H1 (cell line): Measurements from ENCODE around the gene ORAI1. TPM values are rescaled to one million over a fixed set of nuclear protein-coding genes. Genes with fewer than 3 reads are reported as not detected.

Source experiments
- CTCF ChIA-PET: fragments of 300-600 bp; sonication (Branson Sonifier 250); formaldehyde crosslinking; loops from one replicate; lab custom pipeline; 2021; ENCODE audit not compliant: partially characterized antibody; lab: Charles Lee
- POLR2A ChIA-PET: fragments of 300-600 bp; sonication (Branson Sonifier 250); formaldehyde crosslinking; loops from one replicate; lab custom pipeline; 2021; ENCODE audit warnings: inconsistent platforms; ENCODE audit not compliant: partially characterized antibody; lab: Charles Lee
- DNase-seq, 2 experiments: peaks; one replicate each; pipeline versions ENCODE4 v3.0.0 to v3.0.0-alpha.2; 2010 to 2022; ENCODE audit warnings: low spot score in 2 of 2, low read depth in 1 of 2, mixed read lengths in 1 of 2
- FAIRE-seq: peaks from 2 replicates; lab custom pipeline; 2011; peaks lifted over from hg19 to GRCh38; lab: Jason Lieb, UNC
- H2AFZ ChIP-seq: 2 replicates; pipeline ENCODE4 v1.8.1; 2012; ENCODE audit warnings: low read length, inconsistent platforms
- H2AK5ac ChIP-seq: 2 replicates; pipeline ENCODE4 v1.6.1; 2013; ENCODE audit warnings: low read depth, low read length
- H2BK120ac ChIP-seq: replicated peaks from 2 replicates; pipeline ENCODE3; 2013; ENCODE audit warnings: low read depth, low read length, inconsistent platforms
- H2BK12ac ChIP-seq: 2 replicates; pipeline ENCODE4 v1.6.1; 2013; ENCODE audit warnings: low read depth, low read length
- H2BK15ac ChIP-seq: 2 replicates; pipeline ENCODE4 v1.6.1; 2013; ENCODE audit warnings: low read length
- H2BK20ac ChIP-seq: 2 replicates; pipeline ENCODE4 v1.6.1; 2013; ENCODE audit warnings: low read length
- H2BK5ac ChIP-seq: 2 replicates; pipeline ENCODE4 v1.6.1; 2013; ENCODE audit warnings: low read depth, low read length
- H3K14ac ChIP-seq: 2 replicates; pipeline ENCODE4 v1.6.1; 2013; ENCODE audit warnings: inconsistent platforms; ENCODE audit not compliant: insufficient read length
- H3K18ac ChIP-seq: 2 replicates; pipeline ENCODE4 v1.6.1; 2013; ENCODE audit warnings: low read length; ENCODE audit errors: extremely low read depth
- H3K23ac ChIP-seq: 2 replicates; pipeline ENCODE4 v1.6.1; 2013; ENCODE audit warnings: inconsistent platforms; ENCODE audit not compliant: insufficient read length
- H3K23me2 ChIP-seq: 2 replicates; pipeline ENCODE4 v1.6.1; 2013; ENCODE audit warnings: low read depth, low read length
- H3K27ac ChIP-seq: 2 replicates; pipeline ENCODE4 v1.6.1; 2011; ENCODE audit warnings: low read depth, low read length, inconsistent platforms
- H3K27me3 ChIP-seq, 4 experiments: replicated peaks in 1 of 4; 1 replicate in 1 of 4; 2 replicates in 3 of 4; pipeline versions ENCODE4 v1.6.1 to v1.8.1; 2011 to 2013; ENCODE audit warnings: low read length in 3 of 4, mild to moderate bottlenecking in 3 of 4, inconsistent platforms in 2 of 4, mixed read lengths in 2 of 4, moderate library complexity in 1 of 4; ENCODE audit not compliant: control insufficient read depth in 3 of 4, insufficient read depth in 3 of 4; ENCODE audit errors: extremely low read depth in 1 of 4
- H3K36me3 ChIP-seq, 4 experiments: 2 replicates each; pipeline versions ENCODE4 v1.6.1 to v1.8.1; 2011 to 2013; ENCODE audit warnings: mild to moderate bottlenecking in 4 of 4, low read length in 3 of 4, moderate library complexity in 2 of 4, control low read depth in 1 of 4, inconsistent platforms in 1 of 4; ENCODE audit not compliant: insufficient read depth in 4 of 4, control insufficient read depth in 2 of 4
- H3K4ac ChIP-seq: replicated peaks from 2 replicates; pipeline ENCODE3; 2013; ENCODE audit warnings: low read length, low read depth, mixed read lengths, inconsistent platforms; ENCODE audit not compliant: insufficient read length
- H3K4me1 ChIP-seq, 4 experiments: replicated peaks in 1 of 4; 1 replicate in 1 of 4; 2 replicates in 3 of 4; pipeline versions ENCODE4 v1.6.1 to v1.8.1; 2011 to 2013; ENCODE audit warnings: low read length in 3 of 4, inconsistent platforms in 2 of 4, mixed read lengths in 1 of 4; ENCODE audit not compliant: insufficient read depth in 4 of 4, control insufficient read depth in 3 of 4
- H3K4me2 ChIP-seq, 2 experiments: 2 replicates each; pipeline versions ENCODE4 v1.6.1 to v1.8.1; 2011 to 2013; ENCODE audit warnings: low read depth in 2 of 2, low read length in 2 of 2, control low read depth in 1 of 2, inconsistent platforms in 1 of 2, mild to moderate bottlenecking in 1 of 2; ENCODE audit not compliant: insufficient read depth in 1 of 2
- H3K4me3 ChIP-seq, 4 experiments: fragments of 200-600, 300-600 bp in 1 of 4; sonication (generic), shearing (Covaris generic), sonication (Bioruptor Twin) in 1 of 4; 2 replicates each; pipeline versions ENCODE4 v1.5.1 to v1.8.1; 2011 to 2016; ENCODE audit warnings: low read length in 4 of 4, low read depth in 3 of 4, control low read depth in 2 of 4, inconsistent platforms in 2 of 4, mild to moderate bottlenecking in 2 of 4, mixed read lengths in 1 of 4, moderate library complexity in 1 of 4; ENCODE audit not compliant: insufficient read depth in 2 of 4; ENCODE audit errors: extremely low read depth in 1 of 4
- H3K56ac ChIP-seq: replicated peaks from 2 replicates; pipeline ENCODE3; 2013; ENCODE audit warnings: low read depth, mild to moderate bottlenecking, mixed read lengths, low read length, inconsistent platforms; ENCODE audit not compliant: insufficient read length
- H3K79me1 ChIP-seq: 2 replicates; pipeline ENCODE4 v1.6.1; 2013; ENCODE audit warnings: low read depth, low read length, control low read depth
- H3K79me2 ChIP-seq, 2 experiments: 2 replicates each; pipeline versions ENCODE4 v1.6.1 to v1.8.1; 2012 to 2013; ENCODE audit warnings: low read length in 2 of 2, mild to moderate bottlenecking in 2 of 2, inconsistent platforms in 1 of 2; ENCODE audit not compliant: insufficient read depth in 2 of 2, control insufficient read depth in 1 of 2
- H3K9ac ChIP-seq, 4 experiments: replicated peaks in 1 of 4; 1 replicate in 1 of 4; 2 replicates in 3 of 4; pipeline versions ENCODE4 v1.6.1 to v1.8.1; 2011 to 2013; ENCODE audit warnings: low read depth in 3 of 4, low read length in 3 of 4, control low read depth in 2 of 4, mild to moderate bottlenecking in 2 of 4, moderate library complexity in 2 of 4, inconsistent platforms in 1 of 4; ENCODE audit errors: extremely low read depth in 1 of 4
- H3K9me3 ChIP-seq, 2 experiments: 2 replicates each; pipeline versions ENCODE4 v1.6.1 to v1.8.1; 2012 to 2013; ENCODE audit warnings: mild to moderate bottlenecking in 2 of 2, moderate library complexity in 2 of 2, control low read depth in 1 of 2, inconsistent platforms in 1 of 2, low read depth in 1 of 2, low read length in 1 of 2, mixed read lengths in 1 of 2; ENCODE audit not compliant: insufficient read depth in 2 of 2
- H4K20me1 ChIP-seq, 2 experiments: replicated peaks in 1 of 2; 2 replicates each; pipeline versions ENCODE3 to v1.8.1; 2011 to 2013; ENCODE audit warnings: inconsistent platforms in 2 of 2, low read length in 2 of 2, mild to moderate bottlenecking in 1 of 2; ENCODE audit not compliant: insufficient read depth in 2 of 2, control insufficient read depth in 1 of 2
- H4K5ac ChIP-seq: 2 replicates; pipeline ENCODE4 v1.6.1; 2013; ENCODE audit warnings: low read length, low read depth, mixed read lengths, inconsistent platforms; ENCODE audit not compliant: insufficient read length
- H4K8ac ChIP-seq: 2 replicates; pipeline ENCODE4 v1.8.0; 2013; ENCODE audit warnings: mild to moderate bottlenecking, moderate library complexity, low read length, inconsistent platforms; ENCODE audit not compliant: insufficient read depth; ENCODE audit errors: extremely low read depth
- H4K91ac ChIP-seq: replicated peaks from 2 replicates; pipeline ENCODE3; 2013; ENCODE audit warnings: low read length, mixed read lengths, inconsistent platforms; ENCODE audit not compliant: insufficient read length
- SUZ12 ChIP-seq: fragments of 200-600 bp; sonication (generic); IDR thresholded peaks from 2 replicates; pipeline ENCODE4 v1.6.1; 2012; ENCODE audit warnings: mild to moderate bottlenecking, inconsistent platforms, low read length, moderate library complexity, mixed read lengths
- WGBS, 2 experiments: shearing (Covaris generic) in 1 of 2; methylation state at CpG; one replicate each; pipeline versions ENCODE4 v1.1.6 to v1.1.7; 2013 to 2015; ENCODE audit warnings: low lambda C conversion rate in 2 of 2, mixed read lengths in 2 of 2, inconsistent platforms in 1 of 2, low coverage in 1 of 2, missing lambda C conversion rate in 1 of 2; ENCODE audit not compliant: insufficient replicate concordance in 2 of 2, insufficient coverage in 1 of 2, insufficient read length in 1 of 2; ENCODE audit errors: extremely low coverage in 1 of 2, missing lambda C conversion rate in 1 of 2; 5-methylcytosine and 5-hydroxymethylcytosine counted together
- polyA plus RNA-seq, 7 experiments: library from polyadenylated mRNA; depleted of rRNA in 3 of 7; stranded (reverse) in 5 of 7; unstranded in 2 of 7; fragments of >200 nt in 5 of 7; fragments of 200-250 nt in 2 of 7; gene quantifications; 1 replicate in 5 of 7; 2 replicates in 1 of 7; 4 replicates in 1 of 7; pipeline versions ENCODE4 v1.2.1 to v1.2.3, GENCODE V29; 2011 to 2013; ENCODE audit warnings: missing spikeins in 2 of 7, mixed read lengths in 2 of 7
- total RNA-seq: library from RNA; stranded (reverse); fragmentation: NEBNext Ultra II Directional; extraction: Animal tissue kit (Norgen Biotek cat#: 25700); gene quantifications from 2 replicates; pipeline ENCODE4 v1.2.1, GENCODE V29; 2021

The ORAI1 gene
- total and polyA plus RNA-seq, 2 of the 8 experiments (the other 6 are each of a cell fraction or from before 2014, with no cell fraction given) = 29.9 to 71.5 TPM

DNA sequence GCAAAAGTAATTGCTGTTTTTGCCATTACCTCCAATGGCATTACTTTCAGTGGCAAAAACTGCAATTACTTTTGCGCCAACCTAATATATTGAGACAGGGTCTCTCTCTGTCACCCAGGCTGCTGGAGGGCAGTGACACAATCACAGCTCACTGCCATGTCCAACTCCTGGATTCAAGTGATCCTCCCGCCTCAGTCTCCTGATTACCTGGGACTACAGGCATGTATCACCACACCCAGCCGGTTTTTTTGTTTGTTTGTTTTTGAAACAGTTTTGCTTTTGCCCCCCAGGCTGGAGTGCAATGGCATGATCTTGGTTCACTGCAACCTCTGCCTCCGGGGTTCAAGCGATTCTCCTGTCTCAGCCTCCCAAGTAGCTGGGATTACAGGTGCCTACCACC lies 29.8 kb upstream of the ORAI1 start:
- FAIRE-seq (no peak), DNase-seq (no peak)
- H4K5ac ChIP-seq = no peak overlapping the region
- POLR2A ChIA-PET = interaction anchor here (1.2 to 10.4 kb wide), 3 partner anchors 15 to 43 kb away, joined by 3 to 219 read pairs (median 4); partner anchors contain the start of gene KDM2B
- H3K79me2 ChIP-seq = no peaks in the 10 kb centered on the region
- no peak for TF ChIP-seq SUZ12
- H3K27ac ChIP-seq = no peak overlapping the region
- no peak overlapping the region for H2BK20ac ChIP-seq
- H3K4me3 ChIP-seq = no peak overlapping the region
- CTCF ChIA-PET = interaction anchor here (1.0 to 2.3 kb wide), 2 partner anchors 29 to 57 kb away, joined by 3 to 7 read pairs; no protein-coding TSS in a partner anchor
- no peaks in the 10 kb centered on the region for H3K27me3 ChIP-seq
- peaks cover 0 to 15% (median 0%) of the 10 kb centered on the region in 4 experiments; a peak in 3 of 8 replicates for H3K36me3 ChIP-seq
- 0 out of 7 replicates have a peak, but pooled peaks cover 0 to 2% (median 0%) of the 10 kb centered on the region in 4 experiments for H3K4me1 ChIP-seq
- H3K56ac ChIP-seq = no peak overlapping the region
- H3K79me1 ChIP-seq = no peaks in the 10 kb centered on the region
- H3K9ac ChIP-seq = no peak overlapping the region
- no peak overlapping the region for H2BK120ac ChIP-seq
- no peak overlapping the region for H2BK12ac ChIP-seq
- H3K4me2 ChIP-seq = no peak overlapping the region
- WGBS, 2 experiments = 96% methylated on average over 5 of the region's 5 CpGs; no CpG with 5 or more reads in 1 of the 2 experiments
- no peak overlapping the region for H4K91ac ChIP-seq
- no peaks in the 10 kb centered on the region; a peak in 1 of 4 replicates for H3K9me3 ChIP-seq
- no peaks in the 10 kb centered on the region for H3K23me2 ChIP-seq
- no peak overlapping the region for H2BK15ac ChIP-seq
- H3K23ac ChIP-seq = no peak overlapping the region
- no peak overlapping the region for H2AK5ac ChIP-seq
- H3K4ac ChIP-seq = no peak overlapping the region
- H4K8ac ChIP-seq = no peak overlapping the region
- no peak overlapping the region for H3K18ac ChIP-seq
- H4K20me1 ChIP-seq = no peaks in the 10 kb centered on the region
- no peak overlapping the region for H2BK5ac ChIP-seq
- H3K14ac ChIP-seq = no peak overlapping the region
- no peak overlapping the region for H2AFZ ChIP-seq
